HepG2 (cell line): ENCODE measurements around the gene BLCAP. TPM values are rescaled to one million over a fixed set of nuclear protein-coding genes. Genes with fewer than 3 reads are reported as not detected.

Experiments used
- CREB1 ChIP-seq, 2 experiments: fragments of 450-650 bp in 1 of 2; IDR thresholded peaks; 2 replicates each; pipeline ENCODE4 v1.6.1; 2016 to 2017; ENCODE audit warnings: control low read depth in 1 of 2, mild to moderate bottlenecking in 1 of 2, missing compliant biosample characterization in 1 of 2, missing genetic modification characterization in 1 of 2
- HES4 ChIP-seq: sonication (generic); formaldehyde crosslinking; IDR thresholded peaks from 2 replicates; pipeline ENCODE4 v1.9.0; 2021; ENCODE audit warnings: mild to moderate bottlenecking, missing genetic modification reagents, borderline replicate concordance
- HINFP ChIP-seq: sonication (generic); formaldehyde crosslinking; IDR thresholded peaks from 2 replicates; pipeline ENCODE4 v1.4.0; 2020; ENCODE audit warnings: low read depth, mild to moderate bottlenecking, missing genetic modification reagents
- NBN ChIP-seq: fragments of 450-650 bp; conservative IDR thresholded peaks from 2 replicates; pipeline ENCODE4 v1.6.1; 2017
- PATZ1 ChIP-seq: sonication (generic); formaldehyde crosslinking; IDR thresholded peaks from 2 replicates; pipeline ENCODE4 v1.4.0; 2020; ENCODE audit warnings: missing genetic modification reagents
- SNAPC2 ChIP-seq: sonication (generic); formaldehyde crosslinking; IDR thresholded peaks from 2 replicates; pipeline ENCODE4 v1.8.1; 2022; ENCODE audit warnings: mild to moderate bottlenecking, missing genetic modification reagents
- SOX13 ChIP-seq, 3 experiments: fragments of 450-650 bp in 1 of 3; sonication (generic) in 1 of 3; formaldehyde crosslinking in 1 of 3; IDR thresholded peaks in 2 of 3; conservative IDR thresholded peaks in 1 of 3; 2 replicates each; pipeline versions ENCODE4 v1.5.0 to v1.6.1; 2016 to 2020; ENCODE audit warnings: antibody characterized with exemption in 1 of 3, mild to moderate bottlenecking in 1 of 3, missing compliant biosample characterization in 1 of 3, missing genetic modification reagents in 1 of 3, moderate library complexity in 1 of 3
- TBX2 ChIP-seq: sonication (generic); formaldehyde crosslinking; IDR thresholded peaks from 2 replicates; pipeline ENCODE4 v1.5.0; 2020; ENCODE audit warnings: missing genetic modification reagents, mild to moderate bottlenecking, borderline replicate concordance
- TFE3 ChIP-seq: IDR thresholded peaks from 2 replicates; pipeline ENCODE4 v1.6.1; 2016
- U2AF2 ChIP-seq: fragments of 200-400 bp; formaldehyde crosslinking; IDR thresholded peaks from 2 replicates; pipeline ENCODE4 v1.6.1; 2017; ENCODE audit warnings: low read depth, mild to moderate bottlenecking, low read length
- ZNF180 ChIP-seq: sonication (generic); formaldehyde crosslinking; IDR thresholded peaks from 2 replicates; pipeline ENCODE4 v1.4.0; 2020; ENCODE audit warnings: low read depth, missing genetic modification reagents, borderline replicate concordance
- ZNF335 ChIP-seq: sonication (generic); formaldehyde crosslinking; IDR thresholded peaks from 2 replicates; pipeline ENCODE4 v1.4.0; 2020; ENCODE audit warnings: missing genetic modification reagents
- ZNF530 ChIP-seq: sonication (generic); formaldehyde crosslinking; IDR thresholded peaks from 2 replicates; pipeline ENCODE4 v1.5.0; 2020; ENCODE audit warnings: low read depth, mild to moderate bottlenecking, missing genetic modification reagents
- ZNF740 ChIP-seq: sonication (generic); formaldehyde crosslinking; IDR thresholded peaks from 2 replicates; pipeline ENCODE4 v1.4.0; 2020; ENCODE audit warnings: missing genetic modification reagents
- ZSCAN20 ChIP-seq: sonication (generic); formaldehyde crosslinking; IDR thresholded peaks from 2 replicates; pipeline ENCODE4 v1.4.0; 2020; ENCODE audit warnings: missing genetic modification reagents, mild to moderate bottlenecking, borderline replicate concordance
- polyA plus RNA-seq, 8 experiments: library from polyadenylated mRNA; depleted of rRNA in 3 of 8; stranded (reverse) in 7 of 8; unstranded in 1 of 8; fragments of >200 nt; fragmentation: Illumina TruSeq in 4 of 8; extraction: Trizol in 4 of 8; gene quantifications; 2 replicates each; pipeline versions ENCODE4 v1.2.1 to v1.2.3, GENCODE V29; 2011 to 2016; ENCODE audit warnings: low read depth in 4 of 8, missing spikeins in 1 of 8, mixed read lengths in 1 of 8; ENCODE audit not compliant: insufficient read depth in 1 of 8
- total RNA-seq, 5 experiments: library from RNA; depleted of rRNA; stranded (reverse); fragments of >200 nt; fragmentation: Illumina TruSeq; extraction: Trizol; gene quantifications; 2 replicates each; pipeline ENCODE4 v1.2.3, GENCODE V29; 2016; ENCODE audit warnings: low read depth in 1 of 5

The BLCAP gene
- total and polyA plus RNA-seq, 2 of the 13 experiments (the other 11 are each of a cell fraction or from before 2014, with no cell fraction given), result 52.4 to 86.8 TPM

GRCh38 chr20:37542281-37542680 lies 14.6 kb upstream of the BLCAP start (continued):
- TF ChIP-seq TFE3 (CRISPR knock-in tag) (peak; percentile 96), PATZ1 (CRISPR knock-in tag) (no peak), HINFP (CRISPR knock-in tag) (no peak), SOX13 (IDR thresholded peaks at IDR 0.05) (no peak), SOX13 (CRISPR knock-in tag; conservative IDR thresholded peaks at IDR 0.05 in 1 of 2, IDR thresholded peaks at IDR 0.05 in 1 of 2) (peak in 1 of 2 experiments; percentile 81; a peak in 1 of 4 replicates), U2AF2 (no peak), SNAPC2 (CRISPR knock-in tag) (no peak), NBN (no peak), ZNF335 (CRISPR knock-in tag) (peak; percentile 82), ZNF180 (CRISPR knock-in tag) (no peak), CREB1 (IDR thresholded peaks at IDR 0.05) (peak; percentile 49), CREB1 (CRISPR knock-in tag; IDR thresholded peaks at IDR 0.05) (no peak), ZNF530 (CRISPR knock-in tag) (no peak), HES4 (CRISPR knock-in tag) (no peak), ZSCAN20 (CRISPR knock-in tag) (no peak), ZNF740 (CRISPR knock-in tag) (no peak), TBX2 (CRISPR knock-in tag) (peak; percentile 41; the same call in 1 of the 2 replicates)
- TF ChIP-seq, all 625 proteins: peak for 45
